ENCODE data around the gene MMP15. TPM values are rescaled to one million over a fixed set of nuclear protein-coding genes. Genes with fewer than 3 reads are reported as not detected.

MMP15 gene
- polyA plus RNA-seq, 1 donor (not counting 4 experiments of a cell fraction or from before 2014, with no cell fraction given): 3.7 TPM

- Histone ChIP-seq H3K36me3 (ENCODE audit: control insufficient read depth in 2 of 2, extremely low read depth in 1 of 2, insufficient read depth in 2 of 2, low read length in 2 of 2) (no peaks in the 10 kb centered on the region), H3K4me1 (ENCODE audit: control insufficient read depth, extremely low read depth, insufficient read depth, low read length) (peaks cover 12% of the 10 kb centered on the region), H2AFZ (ENCODE audit: control insufficient read depth, low read length) (no peak overlapping the region), H3K9ac (ENCODE audit: control insufficient read depth, extremely low read depth, insufficient read depth, low read length) (no peak overlapping the region), H3K27ac (ENCODE audit: control insufficient read depth, insufficient read depth, low read length) (no peak overlapping the region), H3K4me3 (ENCODE audit: control insufficient read depth in 2 of 3, extremely low read depth in 1 of 3, insufficient read depth in 2 of 3, low read depth in 1 of 3, low read length in 3 of 3) (no peak overlapping the region), H4K20me1 (ENCODE audit: control insufficient read depth, extremely low read depth, insufficient read depth, low read length) (no peaks in the 10 kb centered on the region), H3K9me1 (ENCODE audit: control insufficient read depth, extremely low read depth, insufficient read depth, low read length) (no peaks in the 10 kb centered on the region), H3K9me3 (ENCODE audit: control insufficient read depth, low read depth, low read length) (no peaks in the 10 kb centered on the region), H3K27me3 (ENCODE audit: control insufficient read depth, extremely low read depth, insufficient read depth, low read length) (peaks cover 4% of the 10 kb centered on the region), H3K4me2 (ENCODE audit: control insufficient read depth, extremely low read depth, insufficient read depth, low read depth, low read length) (no peak overlapping the region), H3K79me2 (ENCODE audit: control insufficient read depth, insufficient read depth, low read length) (no peaks in the 10 kb centered on the region)
- FAIRE-seq (no peak), DNase-seq (ENCODE audit: low read depth, low spot score) (no peak)
- dilution Hi-C loops (cut with MboI; ENCODE audit: extremely low pct_ligation_motif_present, low sequenced_read_pairs): no loop called here
- TF ChIP-seq EZH2 (IDR thresholded peaks at IDR 0.05; ENCODE audit: low read length) (no peak), CTCF (optimal IDR thresholded peaks at IDR 0.05 in 1 of 3, IDR thresholded peaks at IDR 0.05 in 1 of 3, conservative IDR thresholded peaks at IDR 0.05 in 1 of 3; ENCODE audit: extremely low read depth in 1 of 3, insufficient read depth in 2 of 3, low read length in 3 of 3) (no peak)
Observed at GRCh38 chr16:58096249-58096648, 70.7 kb downstream of the MMP15 start.

Small RNAs within 50 kb of the gene (small RNA-seq; reads per million reads assigned to genes)
- gene RF00019 (ENCODE audit: insufficient read length in 3 of 3, low read depth in 3 of 3, low replicate concordance in 1 of 3): 0 reads per million in 3 experiments

Other genes starting within 250 kb of the MMP15 start
- 22.7 to 32.8 TPM (median 27.9 TPM) in 3 replicates for gene KIFC3, start 223.3 kb upstream of the MMP15 start, polyA plus RNA-seq
- gene CNGB1, start 54.6 kb upstream of the MMP15 start, polyA plus RNA-seq: 0.07 to 0.22 TPM (median 0.08 TPM) in 3 replicates
- gene ZNF319, start 25.1 kb upstream of the MMP15 start, polyA plus RNA-seq: 3.3 to 6.9 TPM (median 4.5 TPM) in 3 replicates
- 63.5 to 88.7 TPM (median 75.9 TPM) in 3 replicates for gene USB1, start 24.3 kb upstream of the MMP15 start, polyA plus RNA-seq
- 41.0 to 52.0 TPM (median 51.9 TPM) in 3 replicates for gene CFAP20, start 103.6 kb downstream of the MMP15 start, polyA plus RNA-seq
- 33.0 to 72.2 TPM (median 49.6 TPM) in 3 replicates for gene CSNK2A2, start 172.4 kb downstream of the MMP15 start, polyA plus RNA-seq

Data from keratinocyte (primary cell).